Measurements from ENCODE around the gene CDC5L.

Gene CDC5L

GRCh38 chr6:44464527-44465310 lies 77.2 kb downstream of the CDC5L start:
- peak overlapping the region; percentile 39 for H2BK12ac ChIP-seq (ENCODE audit: low read length)

GRCh38 chr6:44466955-44467354 lies 79.4 kb downstream of the CDC5L start:
- no peak overlapping the region for H3K14ac ChIP-seq (ENCODE audit: low read length)
- H2AK5ac ChIP-seq (ENCODE audit: low read length) = no peak overlapping the region

More at GRCh38 chr6:44464527-44465310, 77.2 kb downstream of the CDC5L start:
- H3K18ac ChIP-seq (ENCODE audit: low read length) = no peak overlapping the region
- DNase-seq = peak in 1 of 2 donors; percentile 18
- H4K12ac ChIP-seq (ENCODE audit: low read depth, low read length) = no peak overlapping the region
- H4K91ac ChIP-seq (ENCODE audit: low read depth, low read length) = no peak overlapping the region
- no peak overlapping the region for H3K4me3 ChIP-seq (ENCODE audit: low read depth, low read length)
- H3K27me3 ChIP-seq (ENCODE audit: insufficient read depth, low read length) = no peaks in the 10 kb centered on the region
- WGBS (ENCODE audit: extremely low coverage, insufficient coverage, insufficient read length) = no CpG with 5 or more reads among the region's 13 CpGs
- H2BK5ac ChIP-seq (ENCODE audit: low read depth, low read length, poor library complexity) = no peak overlapping the region
- H3K79me2 ChIP-seq (ENCODE audit: control insufficient read depth, insufficient read depth, low read length, poor library complexity) = no peaks in the 10 kb centered on the region
- no peaks in the 10 kb centered on the region for H3K79me1 ChIP-seq (ENCODE audit: low read length)
- no peak overlapping the region for H2AFZ ChIP-seq (ENCODE audit: insufficient read depth, low read length, poor library complexity)
- no peak overlapping the region for H3K23ac ChIP-seq (ENCODE audit: low read length)
- H3K4ac ChIP-seq (ENCODE audit: low read depth, low read length) = no peak overlapping the region
- H3K14ac ChIP-seq (ENCODE audit: low read length) = no peak overlapping the region
- no peak overlapping the region for H3K27ac ChIP-seq (ENCODE audit: low read depth, low read length)
- no peak overlapping the region for H3K9ac ChIP-seq (ENCODE audit: low read length)
- no peaks in the 10 kb centered on the region for H3K9me3 ChIP-seq (ENCODE audit: insufficient read depth, low read depth, low read length)
- H2BK120ac ChIP-seq (ENCODE audit: insufficient read depth, low read length, poor library complexity) = no peak overlapping the region
- H4K8ac ChIP-seq (ENCODE audit: low read depth, low read length) = no peak overlapping the region
- H3K4me1 ChIP-seq (ENCODE audit: control insufficient read depth in 1 of 2, insufficient read depth in 2 of 2, low read length in 2 of 2) = peaks cover 6 to 10% of the 10 kb centered on the region in 2 experiments
- H3K4me2 ChIP-seq (ENCODE audit: low read length) = no peak overlapping the region
- H2AK5ac ChIP-seq (ENCODE audit: low read length) = no peak overlapping the region
- no peaks in the 10 kb centered on the region for H3K36me3 ChIP-seq (ENCODE audit: control insufficient read depth in 1 of 2, insufficient read depth in 2 of 2, low read length in 2 of 2)

GRCh38 chr6:44468835-44469234 lies 81.3 kb downstream of the CDC5L start:
- Histone ChIP-seq H3K27me3 (ENCODE audit: insufficient read depth, low read length) (no peaks in the 10 kb centered on the region), H3K18ac (ENCODE audit: low read length) (no peak overlapping the region), H4K12ac (ENCODE audit: low read depth, low read length) (no peak overlapping the region), H3K27ac (ENCODE audit: low read depth, low read length) (no peak overlapping the region), H2BK5ac (ENCODE audit: low read depth, low read length, poor library complexity) (no peak overlapping the region), H3K79me1 (ENCODE audit: low read length) (no peaks in the 10 kb centered on the region), H3K14ac (ENCODE audit: low read length) (no peak overlapping the region), H3K23ac (ENCODE audit: low read length) (no peak overlapping the region), H3K9ac (ENCODE audit: low read length) (no peak overlapping the region), H3K36me3 (ENCODE audit: control insufficient read depth in 1 of 2, insufficient read depth in 2 of 2, low read length in 2 of 2) (no peaks in the 10 kb centered on the region), H4K91ac (ENCODE audit: low read depth, low read length) (no peak overlapping the region), H2AK5ac (ENCODE audit: low read length) (no peak overlapping the region), H3K9me3 (ENCODE audit: insufficient read depth, low read depth, low read length) (no peaks in the 10 kb centered on the region), H2BK120ac (ENCODE audit: insufficient read depth, low read length, poor library complexity) (no peak overlapping the region), H3K4me2 (ENCODE audit: low read length) (no peak overlapping the region), H4K8ac (ENCODE audit: low read depth, low read length) (no peak overlapping the region), H3K4me3 (ENCODE audit: low read depth, low read length) (no peak overlapping the region), H3K79me2 (ENCODE audit: control insufficient read depth, insufficient read depth, low read length, poor library complexity) (no peaks in the 10 kb centered on the region), H3K4me1 (ENCODE audit: control insufficient read depth in 1 of 2, insufficient read depth in 2 of 2, low read length in 2 of 2) (peaks cover 9 to 22% of the 10 kb centered on the region in 2 experiments), H3K4ac (ENCODE audit: low read depth, low read length) (no peak overlapping the region), H2BK12ac (ENCODE audit: low read length) (no peak overlapping the region), H2AFZ (ENCODE audit: insufficient read depth, low read length, poor library complexity) (no peak overlapping the region)
- DNase-seq = peak in 1 of 2 donors; percentile 76
- WGBS (ENCODE audit: extremely low coverage, insufficient coverage, insufficient read length) = no CpG with 5 or more reads among the region's 6 CpGs

More at GRCh38 chr6:44466955-44467354, 79.4 kb downstream of the CDC5L start:
- no peak overlapping the region for H2BK12ac ChIP-seq (ENCODE audit: low read length)
- H3K9ac ChIP-seq (ENCODE audit: low read length) = no peak overlapping the region
- no peak overlapping the region for H4K91ac ChIP-seq (ENCODE audit: low read depth, low read length)
- no peak overlapping the region for H3K27ac ChIP-seq (ENCODE audit: low read depth, low read length)
- no peaks in the 10 kb centered on the region for H3K79me2 ChIP-seq (ENCODE audit: control insufficient read depth, insufficient read depth, low read length, poor library complexity)
- no peaks in the 10 kb centered on the region for H3K27me3 ChIP-seq (ENCODE audit: insufficient read depth, low read length)
- H4K12ac ChIP-seq (ENCODE audit: low read depth, low read length) = no peak overlapping the region
- H3K18ac ChIP-seq (ENCODE audit: low read length) = no peak overlapping the region
- H3K4ac ChIP-seq (ENCODE audit: low read depth, low read length) = no peak overlapping the region
- H4K8ac ChIP-seq (ENCODE audit: low read depth, low read length) = no peak overlapping the region
- H3K4me1 ChIP-seq (ENCODE audit: control insufficient read depth in 1 of 2, insufficient read depth in 2 of 2, low read length in 2 of 2) = peaks cover 10 to 15% of the 10 kb centered on the region in 2 experiments
- DNase-seq = no peak
- H3K23ac ChIP-seq (ENCODE audit: low read length) = no peak overlapping the region
- WGBS (ENCODE audit: extremely low coverage, insufficient coverage, insufficient read length) = no CpG with 5 or more reads among the region's 3 CpGs
- no peak overlapping the region for H2BK120ac ChIP-seq (ENCODE audit: insufficient read depth, low read length, poor library complexity)
- no peaks in the 10 kb centered on the region for H3K36me3 ChIP-seq (ENCODE audit: control insufficient read depth in 1 of 2, insufficient read depth in 2 of 2, low read length in 2 of 2)
- no peak overlapping the region for H3K4me3 ChIP-seq (ENCODE audit: low read depth, low read length)
- no peak overlapping the region for H2BK5ac ChIP-seq (ENCODE audit: low read depth, low read length, poor library complexity)
- no peak overlapping the region for H3K4me2 ChIP-seq (ENCODE audit: low read length)
- H2AFZ ChIP-seq (ENCODE audit: insufficient read depth, low read length, poor library complexity) = no peak overlapping the region
- H3K9me3 ChIP-seq (ENCODE audit: insufficient read depth, low read depth, low read length) = no peaks in the 10 kb centered on the region
- H3K79me1 ChIP-seq (ENCODE audit: low read length) = no peaks in the 10 kb centered on the region

DNA sequence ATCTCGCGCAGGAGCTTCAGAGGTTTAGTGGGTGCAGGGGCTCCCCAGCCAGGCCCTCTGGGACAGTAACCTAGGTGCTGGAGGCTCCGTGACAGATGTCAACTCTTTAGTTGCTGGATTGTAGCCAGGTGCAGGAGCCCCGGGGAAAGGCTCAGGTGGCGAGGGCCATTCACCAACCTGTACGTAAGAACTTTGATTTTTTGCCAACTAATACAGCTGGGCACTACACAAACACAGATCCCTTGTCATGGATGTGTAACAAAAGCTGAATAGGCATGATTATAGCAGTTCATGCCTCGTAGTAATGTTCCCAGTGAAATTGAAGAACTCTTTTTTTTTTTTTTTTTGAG lies 82.6 kb downstream of the CDC5L start:
- Histone ChIP-seq H3K4me3 (ENCODE audit: low read depth, low read length) (no peak overlapping the region), H4K91ac (ENCODE audit: low read depth, low read length) (no peak overlapping the region), H2BK5ac (ENCODE audit: low read depth, low read length, poor library complexity) (no peak overlapping the region), H3K36me3 (ENCODE audit: control insufficient read depth in 1 of 2, insufficient read depth in 2 of 2, low read length in 2 of 2) (no peaks in the 10 kb centered on the region), H2BK12ac (ENCODE audit: low read length) (no peak overlapping the region), H3K79me2 (ENCODE audit: control insufficient read depth, insufficient read depth, low read length, poor library complexity) (no peaks in the 10 kb centered on the region), H3K9me3 (ENCODE audit: insufficient read depth, low read depth, low read length) (no peaks in the 10 kb centered on the region), H3K18ac (ENCODE audit: low read length) (no peak overlapping the region), H2AFZ (ENCODE audit: insufficient read depth, low read length, poor library complexity) (no peak overlapping the region), H3K14ac (ENCODE audit: low read length) (no peak overlapping the region), H3K27me3 (ENCODE audit: insufficient read depth, low read length) (no peaks in the 10 kb centered on the region), H3K9ac (ENCODE audit: low read length) (no peak overlapping the region), H2AK5ac (ENCODE audit: low read length) (no peak overlapping the region), H4K8ac (ENCODE audit: low read depth, low read length) (no peak overlapping the region), H3K4me1 (ENCODE audit: control insufficient read depth in 1 of 2, insufficient read depth in 2 of 2, low read length in 2 of 2) (peaks cover 5 to 14% of the 10 kb centered on the region in 2 experiments), H4K12ac (ENCODE audit: low read depth, low read length) (no peak overlapping the region), H3K23ac (ENCODE audit: low read length) (no peak overlapping the region), H2BK120ac (ENCODE audit: insufficient read depth, low read length, poor library complexity) (no peak overlapping the region), H3K4ac (ENCODE audit: low read depth, low read length) (no peak overlapping the region), H3K27ac (ENCODE audit: low read depth, low read length) (no peak overlapping the region), H3K79me1 (ENCODE audit: low read length) (no peaks in the 10 kb centered on the region), H3K4me2 (ENCODE audit: low read length) (no peak overlapping the region)
- WGBS (ENCODE audit: extremely low coverage, insufficient coverage, insufficient read length) = no CpG with 5 or more reads among the region's 7 CpGs
- DNase-seq = peak in 1 of 2 donors; percentile 55

All from trophoblast cell (in vitro differentiated cells and primary cell).